HepG2 (cell line): ENCODE results near the gene BMAL1. TPM values are rescaled to one million over a fixed set of nuclear protein-coding genes. Genes with fewer than 3 reads are reported as not detected.
A peak's percentile ranks its signal among the peaks of the same experiment; 100 is the strongest.

Experiments used
- ATAC-seq: fragments of 200-7000 bp; cut with Tn5 transposase; 3 replicates; pipeline ENCODE4 v1.9.1; 2020; ENCODE audit warnings: mild to moderate bottlenecking, moderate library complexity
- BruUV-seq: library from RNA; stranded (reverse); fragments of 400-500 nt; replicated peaks from 2 replicates; lab custom pipeline; 2021; lab: Mats Ljungman, UMichigan
- CTCF ChIA-PET: fragments of 300-600 bp; formaldehyde crosslinking; extraction: SDS; loops from one replicate; lab custom pipeline; 2021; ENCODE audit warnings: low total read pairs, inconsistent platforms, low intra/inter-chr PET ratio; lab: Yijun Ruan, JAX
- POLR2A ChIA-PET: fragments of 350-600 bp; sonication (Branson Sonifier 250); formaldehyde crosslinking; loops from one replicate; lab custom pipeline; 2020; ENCODE audit warnings: antibody characterized with exemption, inconsistent platforms; lab: Yijun Ruan, JAX
- DNase-seq: peaks from one replicate; pipeline ENCODE4 v3.0.0-alpha.2; 2015; ENCODE audit warnings: low spot score
- FAIRE-seq: peaks from 3 replicates; lab custom pipeline; 2011; peaks lifted over from hg19 to GRCh38; lab: Jason Lieb, UNC
- H2AFZ ChIP-seq: one replicate; pipeline ENCODE4 v1.6.1; 2011; ENCODE audit warnings: low read length, inconsistent platforms
- H3K27ac ChIP-seq: fragments of 300-600 bp; 3 replicates; pipeline ENCODE4 v1.8.0; 2011; ENCODE audit warnings: mixed run types, mild to moderate bottlenecking, mixed read lengths, low read length, inconsistent platforms; ENCODE audit not compliant: insufficient read depth; ENCODE audit errors: extremely low read length
- H3K27me3 ChIP-seq, 2 experiments: fragments of 200-600 bp in 1 of 2; 2 replicates in 1 of 2; 3 replicates in 1 of 2; pipeline versions ENCODE4 v1.6.0 to v1.8.0; 2011; ENCODE audit warnings: low read length in 2 of 2, mild to moderate bottlenecking in 2 of 2, moderate library complexity in 2 of 2, inconsistent platforms in 1 of 2; ENCODE audit not compliant: insufficient read depth in 2 of 2, control insufficient read depth in 1 of 2
- H3K36me3 ChIP-seq, 2 experiments: fragments of 200-600 bp in 1 of 2; replicated peaks in 1 of 2; 2 replicates in 1 of 2; 3 replicates in 1 of 2; pipeline versions ENCODE4 v1.5.1 to v1.8.0; 2011; ENCODE audit warnings: low read length in 2 of 2, inconsistent platforms in 1 of 2; ENCODE audit not compliant: insufficient read depth in 2 of 2, control insufficient read depth in 1 of 2
- H3K4me1 ChIP-seq: 2 replicates; pipeline ENCODE4 v1.5.1; 2012; ENCODE audit warnings: low read length, inconsistent platforms; ENCODE audit not compliant: insufficient read depth
- H3K4me2 ChIP-seq: 2 replicates; pipeline ENCODE4 v1.6.0; 2011; ENCODE audit warnings: low read depth, low read length, inconsistent platforms
- H3K4me3 ChIP-seq, 3 experiments: fragments of 200-600 bp in 1 of 3; sonication (generic), shearing (Covaris generic) in 1 of 3; replicated peaks in 1 of 3; 2 replicates each; pipeline ENCODE4 v1.5.1; 2011 to 2016; ENCODE audit warnings: low read length in 3 of 3, inconsistent platforms in 2 of 3, low read depth in 2 of 3, mild to moderate bottlenecking in 2 of 3, control low read depth in 1 of 3, mixed read lengths in 1 of 3; ENCODE audit not compliant: insufficient read depth in 1 of 3
- H3K79me2 ChIP-seq: one replicate; pipeline ENCODE4 v1.6.1; 2011; ENCODE audit warnings: low read length, inconsistent platforms; ENCODE audit not compliant: insufficient read depth
- H3K9ac ChIP-seq: 2 replicates; pipeline ENCODE4 v1.6.0; 2011; ENCODE audit warnings: mild to moderate bottlenecking, low read depth, low read length, inconsistent platforms; ENCODE audit not compliant: insufficient read depth
- H3K9me3 ChIP-seq: 2 replicates; pipeline ENCODE4 v1.5.1; 2012; ENCODE audit warnings: mild to moderate bottlenecking, low read length
- H4K20me1 ChIP-seq: 2 replicates; pipeline ENCODE4 v1.6.0; 2011; ENCODE audit warnings: inconsistent platforms, mild to moderate bottlenecking, low read length, moderate library complexity; ENCODE audit not compliant: insufficient read depth
- ATF6 ChIP-seq: sonication (generic); formaldehyde crosslinking; conservative IDR thresholded peaks from 2 replicates; pipeline ENCODE4 v1.4.0; 2020; ENCODE audit warnings: missing genetic modification reagents
- CEBPB ChIP-seq: IDR thresholded peaks from 2 replicates; pipeline ENCODE4 v1.6.1; 2011; ENCODE audit warnings: low read depth, low read length, improper control_type of control experiment, borderline replicate concordance
- FOXA1 ChIP-seq, 2 experiments: fragments of 450-650 bp in 1 of 2; sonication (generic) in 1 of 2; formaldehyde crosslinking in 1 of 2; IDR thresholded peaks; 2 replicates each; pipeline versions ENCODE4 v1.4.0 to v1.6.1; 2016 to 2020; ENCODE audit warnings: missing genetic modification reagents in 1 of 2
- SRY ChIP-seq: sonication (generic); formaldehyde crosslinking; IDR thresholded peaks from 2 replicates; pipeline ENCODE4 v1.8.0; 2022; ENCODE audit warnings: mild to moderate bottlenecking, missing genetic modification reagents
- ZMYM3 ChIP-seq: sonication (generic); formaldehyde crosslinking; IDR thresholded peaks from 2 replicates; pipeline ENCODE4 v1.5.1; 2020; ENCODE audit warnings: mild to moderate bottlenecking, missing genetic modification reagents
- ZNF318 ChIP-seq: sonication (generic); formaldehyde crosslinking; IDR thresholded peaks from 2 replicates; pipeline ENCODE4 v1.4.0; 2020; ENCODE audit warnings: mild to moderate bottlenecking, missing genetic modification reagents
- WGBS: methylation state at CpG from one replicate; pipeline ENCODE4 v1.1.6; 2017; ENCODE audit warnings: low lambda C conversion rate; 5-methylcytosine and 5-hydroxymethylcytosine counted together
- in situ Hi-C: cut with HindIII; loops from 2 replicates; pipeline ENCODE4 v1.10.0; 2017; ENCODE audit warnings: low pct_unique_long_range_greater_than_20kb; ENCODE audit not compliant: extremely low pct_ligation_motif_present
- intact Hi-C: fragments of 100-400 bp; cut with micrococcal nuclease; formaldehyde crosslinking; loops from one replicate; pipeline ENCODE4 v1.10.0; 2022; ENCODE audit not compliant: unreplicated experiment
- polyA plus RNA-seq, 8 experiments: library from polyadenylated mRNA; depleted of rRNA in 3 of 8; stranded (reverse) in 7 of 8; unstranded in 1 of 8; fragments of >200 nt; fragmentation: Illumina TruSeq in 4 of 8; extraction: Trizol in 4 of 8; gene quantifications; 2 replicates each; pipeline versions ENCODE4 v1.2.1 to v1.2.3, GENCODE V29; 2011 to 2016; ENCODE audit warnings: low read depth in 4 of 8, missing spikeins in 1 of 8, mixed read lengths in 1 of 8; ENCODE audit not compliant: insufficient read depth in 1 of 8
- total RNA-seq, 5 experiments: library from RNA; depleted of rRNA; stranded (reverse); fragments of >200 nt; fragmentation: Illumina TruSeq; extraction: Trizol; gene quantifications; 2 replicates each; pipeline ENCODE4 v1.2.3, GENCODE V29; 2016; ENCODE audit warnings: low read depth in 1 of 5
- TF ChIP-seq, protein P1 (sequence below), 2 experiments: sonication (generic) in 1 of 2; formaldehyde crosslinking in 1 of 2; IDR thresholded peaks; 2 replicates each; pipeline versions ENCODE4 v1.4.0 to v1.6.1; 2016 to 2020; ENCODE audit warnings: borderline replicate concordance in 1 of 2, low read depth in 1 of 2, mild to moderate bottlenecking in 1 of 2, missing genetic modification reagents in 1 of 2

BMAL1 gene
- total and polyA plus RNA-seq, 2 of the 13 experiments (the other 11 are each of a cell fraction or from before 2014, with no cell fraction given), result 4.5 to 4.8 TPM

DNA sequence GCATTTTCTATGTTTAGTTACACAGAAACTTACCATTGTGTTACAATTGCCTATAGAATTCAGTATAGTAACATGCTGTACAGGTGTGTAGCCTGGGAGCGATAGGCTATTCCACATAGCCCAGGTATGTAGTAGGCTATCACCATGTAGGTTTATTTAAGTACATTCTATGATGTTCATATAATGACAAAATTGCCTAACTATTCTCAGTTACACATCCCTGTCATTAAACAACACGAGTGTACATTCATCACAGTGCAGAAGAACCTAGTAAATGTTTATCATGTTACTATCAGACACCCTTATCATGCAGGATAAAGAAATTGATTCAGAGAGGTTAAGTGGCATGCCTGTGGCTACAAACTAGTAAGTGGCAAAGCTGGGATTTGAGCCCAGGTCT, 28.4 kb upstream of the BMAL1 start:
- ChIA-PET CTCF (no interaction called here), POLR2A (no interaction called here)
- H3K36me3 ChIP-seq, result no peaks in the 10 kb centered on the region
- no peaks in the 10 kb centered on the region for H3K9me3 ChIP-seq
- FAIRE-seq (no peak), ATAC-seq (no peak), DNase-seq (no peak)
- no peaks in the 10 kb centered on the region for H3K4me1 ChIP-seq
- no peaks in the 10 kb centered on the region for H3K79me2 ChIP-seq
- no peaks in the 10 kb centered on the region for H4K20me1 ChIP-seq
- WGBS, result 26% methylated on average over 2 of the region's 2 CpGs
- no peak overlapping the region for H3K9ac ChIP-seq
- BruUV-seq, result no TSS peak
- H3K4me2 ChIP-seq, result no peak overlapping the region
- H3K27ac ChIP-seq, result no peak overlapping the region
- TF ChIP-seq ZMYM3 (CRISPR knock-in tag) (no peak), SRY (CRISPR knock-in tag) (no peak), ATF6 (CRISPR knock-in tag) (no peak), CEBPB (peak; percentile 17; the same call in 1 of the 2 replicates), FOXA1 (IDR thresholded peaks at IDR 0.05) (no peak), FOXA1 (CRISPR knock-in tag; IDR thresholded peaks at IDR 0.05) (no peak), ZNF318 (CRISPR knock-in tag) (no peak)
- TF ChIP-seq, protein P1, sequence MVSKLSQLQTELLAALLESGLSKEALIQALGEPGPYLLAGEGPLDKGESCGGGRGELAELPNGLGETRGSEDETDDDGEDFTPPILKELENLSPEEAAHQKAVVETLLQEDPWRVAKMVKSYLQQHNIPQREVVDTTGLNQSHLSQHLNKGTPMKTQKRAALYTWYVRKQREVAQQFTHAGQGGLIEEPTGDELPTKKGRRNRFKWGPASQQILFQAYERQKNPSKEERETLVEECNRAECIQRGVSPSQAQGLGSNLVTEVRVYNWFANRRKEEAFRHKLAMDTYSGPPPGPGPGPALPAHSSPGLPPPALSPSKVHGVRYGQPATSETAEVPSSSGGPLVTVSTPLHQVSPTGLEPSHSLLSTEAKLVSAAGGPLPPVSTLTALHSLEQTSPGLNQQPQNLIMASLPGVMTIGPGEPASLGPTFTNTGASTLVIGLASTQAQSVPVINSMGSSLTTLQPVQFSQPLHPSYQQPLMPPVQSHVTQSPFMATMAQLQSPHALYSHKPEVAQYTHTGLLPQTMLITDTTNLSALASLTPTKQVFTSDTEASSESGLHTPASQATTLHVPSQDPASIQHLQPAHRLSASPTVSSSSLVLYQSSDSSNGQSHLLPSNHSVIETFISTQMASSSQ (IDR thresholded peaks at IDR 0.05; ENCODE audit: low read depth), result no peak
- TF ChIP-seq, protein P1 (CRISPR knock-in tag; IDR thresholded peaks at IDR 0.05; ENCODE audit: borderline replicate concordance), result no peak
- peaks cover 0 to 16% of the 10 kb centered on the region in 2 experiments; a peak in 1 of 5 replicates for H3K27me3 ChIP-seq
- H3K4me3 ChIP-seq, result no peak overlapping the region
- in situ Hi-C loops, result no loop called here
- intact Hi-C loops, result no loop called here
- H2AFZ ChIP-seq, result no peak overlapping the region
